ENCODE data around the gene CHADL. TPM values are rescaled to one million over a fixed set of nuclear protein-coding genes. Genes with fewer than 3 reads are reported as not detected.

The CHADL gene
- total and polyA plus RNA-seq, 4 donors = 1.00 to 4.2 (median 3.9) TPM

Small RNA genes lying within 50 kb of the gene (small RNA-seq; reads per million reads assigned to genes)
- not detected for gene MIR6889 (ENCODE audit: low replicate concordance)

Other genes starting within 250 kb of the CHADL start
- gene EP300, start 148.3 kb downstream of the CHADL start, total RNA-seq = 100 to 1,000 TPM in 1 of 2 donors, 10 to 100 TPM in 1; 67.1 to 177 TPM
- gene EP300, start 148.3 kb downstream of the CHADL start, polyA plus RNA-seq = 10 to 100 TPM; 14.9 to 21.7 TPM
- 10 to 100 TPM; 21.2 to 28.6 TPM for gene L3MBTL2, start 35.6 kb downstream of the CHADL start, total RNA-seq
- gene L3MBTL2, start 35.6 kb downstream of the CHADL start, polyA plus RNA-seq = 10 to 100 TPM; 11.2 to 18.0 TPM
- 10 to 100 TPM; 21.7 to 49.3 TPM for gene RANGAP1, start 45.3 kb upstream of the CHADL start, total RNA-seq
- gene RANGAP1, start 45.3 kb upstream of the CHADL start, polyA plus RNA-seq = 10 to 100 TPM; 39.3 to 43.1 TPM
- 10 to 100 TPM; 32.0 to 55.8 TPM for gene ZC3H7B, start 60.6 kb upstream of the CHADL start, total RNA-seq
- 10 to 100 TPM; 31.5 to 36.6 TPM for gene ZC3H7B, start 60.6 kb upstream of the CHADL start, polyA plus RNA-seq
- 10 to 100 TPM in 1 of 2 donors, 1 to 10 TPM in 1; 8.3 to 23.8 TPM for gene TEF, start 141.0 kb upstream of the CHADL start, total RNA-seq
- gene TEF, start 141.0 kb upstream of the CHADL start, polyA plus RNA-seq = 10 to 100 TPM in 1 of 2 donors, 1 to 10 TPM in 1; 6.4 to 19.8 TPM
- gene TOB2, start 205.9 kb upstream of the CHADL start, total RNA-seq = 10 to 100 TPM; 26.8 to 46.7 TPM
- 10 to 100 TPM; 15.4 to 20.1 TPM for gene TOB2, start 205.9 kb upstream of the CHADL start, polyA plus RNA-seq
- 10 to 100 TPM; 28.9 to 33.9 TPM for gene PHF5A, start 227.8 kb upstream of the CHADL start, total RNA-seq
- gene PHF5A, start 227.8 kb upstream of the CHADL start, polyA plus RNA-seq = 10 to 100 TPM; 46.2 to 89.6 TPM
- gene ACO2, start 228.2 kb upstream of the CHADL start, total RNA-seq = 100 to 1,000 TPM in 1 of 2 donors, 10 to 100 TPM in 1; 57.8 to 101 TPM
- gene ACO2, start 228.2 kb upstream of the CHADL start, polyA plus RNA-seq = 10 to 100 TPM; 34.1 to 67.1 TPM